ENCODE results near the gene TRIM46.
"Not testable (repeated sequence)": the region's sequence is repeated elsewhere in the genome, so short reads cannot be mapped to it uniquely, and the experiment has no call there.

The TRIM46 gene

DNA sequence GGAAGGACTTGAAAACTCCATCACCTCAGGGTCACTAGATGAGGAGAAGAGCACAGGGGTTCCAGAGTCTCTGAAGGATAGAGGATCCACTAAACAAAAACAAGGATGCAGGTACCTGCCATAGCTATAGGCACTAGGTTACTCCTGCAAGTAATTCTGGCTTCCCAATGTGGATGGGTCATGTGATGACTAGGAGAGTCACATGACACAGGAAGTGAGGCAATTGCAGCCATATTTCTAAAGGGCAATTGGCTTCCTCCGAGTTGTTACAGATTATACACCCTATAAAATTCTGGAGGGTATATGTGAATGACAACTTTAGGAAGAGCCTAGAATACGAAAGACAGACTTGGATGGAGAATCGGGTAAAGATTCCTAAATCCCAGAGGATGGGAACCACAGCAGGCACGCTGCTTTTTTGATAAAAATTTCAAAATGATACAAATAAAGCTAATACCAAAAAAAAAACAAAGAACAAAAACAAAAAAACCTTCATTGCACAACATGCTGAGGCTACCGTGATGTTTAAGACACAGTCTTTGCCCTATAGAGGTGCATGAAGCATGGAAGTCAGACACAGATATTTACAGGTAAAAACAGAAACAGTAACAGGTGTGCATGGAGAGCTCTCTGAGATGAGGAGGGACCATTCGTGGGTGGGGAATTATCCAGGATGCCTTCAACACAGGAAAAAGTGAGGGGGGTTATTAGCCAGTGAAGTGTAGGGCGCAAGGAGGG, 45.4 kb downstream of the TRIM46 start:
- peak overlapping the region; percentile 29 to 35 for H3K4me3 Mint-ChIP-seq
- ATAC-seq (replicated peaks) = no peak
- H3K9me3 Mint-ChIP-seq = no peaks in the 10 kb centered on the region
- H3K4me1 Mint-ChIP-seq (ENCODE audit: low read depth in 2 of 2) = peaks cover 15 to 20% of the 10 kb centered on the region in 2 donors
- peak overlapping the region; percentile 69 to 82 for H3K27ac Mint-ChIP-seq
- H3K27me3 Mint-ChIP-seq = no peaks in the 10 kb centered on the region
- no peaks in the 10 kb centered on the region for H3K36me3 Mint-ChIP-seq (ENCODE audit: insufficient read depth)
- DNase-seq = no peak

DNA sequence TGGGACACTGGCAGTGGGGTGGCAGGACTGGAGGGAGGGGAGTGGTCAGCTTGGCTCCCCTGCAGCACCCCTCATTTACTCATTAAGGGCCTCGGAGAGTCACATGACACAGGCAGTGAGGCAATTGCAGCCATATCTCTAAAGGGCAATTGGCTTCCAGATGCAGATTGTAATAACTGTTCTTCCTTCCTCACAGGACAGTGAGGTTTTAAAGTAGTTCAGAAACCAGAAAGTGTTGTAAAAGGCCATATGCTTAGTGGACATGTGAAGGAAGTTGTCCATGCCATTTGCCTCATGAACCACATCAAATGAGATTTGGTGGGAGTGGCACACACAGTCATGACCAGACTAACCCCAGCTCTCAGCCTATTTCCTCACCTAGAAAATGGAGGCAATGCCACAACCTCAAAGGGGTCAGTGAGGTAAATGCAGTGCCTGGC, 46.0 kb downstream of the TRIM46 start:
- Mint-ChIP-seq H3K36me3 (ENCODE audit: insufficient read depth) (no peaks in the 10 kb centered on the region), H3K27ac (peak overlapping the region; percentile 69 to 82)

GRCh38 chr1:155220211-155220965, 46.7 kb downstream of the TRIM46 start:
- not testable (repeated sequence) for H3K9me3 Mint-ChIP-seq; H3K36me3 Mint-ChIP-seq (ENCODE audit: insufficient read depth); DNase-seq; H3K4me3 Mint-ChIP-seq; H3K27me3 Mint-ChIP-seq
- peak; percentile 12 for ATAC-seq (replicated peaks)
- Mint-ChIP-seq H3K4me1 (ENCODE audit: low read depth in 2 of 2) (peaks cover 15% of the 10 kb centered on the region in 2 donors), H3K27ac (peak overlapping the region; percentile 69 to 82)

More for the DNA sequence above, 46.0 kb downstream of the TRIM46 start:
- peak overlapping the region; percentile 29 to 35 for H3K4me3 Mint-ChIP-seq
- no peaks in the 10 kb centered on the region for H3K27me3 Mint-ChIP-seq
- ATAC-seq (replicated peaks) (peak; percentile 85), DNase-seq (no peak)
- H3K4me1 Mint-ChIP-seq (ENCODE audit: low read depth in 2 of 2) = peaks cover 15 to 20% of the 10 kb centered on the region in 2 donors
- H3K9me3 Mint-ChIP-seq = no peaks in the 10 kb centered on the region

- Mint-ChIP-seq H3K36me3 (ENCODE audit: insufficient read depth) (peaks cover 12% of the 10 kb centered on the region), H3K27me3 (no peaks in the 10 kb centered on the region), H3K4me3 (no peak overlapping the region), H3K4me1 (ENCODE audit: low read depth in 2 of 2) (peaks cover 27 to 30% of the 10 kb centered on the region in 2 donors), H3K9me3 (no peaks in the 10 kb centered on the region), H3K27ac (no peak overlapping the region)
- no peak for DNase-seq
- ATAC-seq (replicated peaks) = no peak
These were observed 49.4 kb downstream of the TRIM46 start for GRCh38 chr1:155223047-155223446.

DNA sequence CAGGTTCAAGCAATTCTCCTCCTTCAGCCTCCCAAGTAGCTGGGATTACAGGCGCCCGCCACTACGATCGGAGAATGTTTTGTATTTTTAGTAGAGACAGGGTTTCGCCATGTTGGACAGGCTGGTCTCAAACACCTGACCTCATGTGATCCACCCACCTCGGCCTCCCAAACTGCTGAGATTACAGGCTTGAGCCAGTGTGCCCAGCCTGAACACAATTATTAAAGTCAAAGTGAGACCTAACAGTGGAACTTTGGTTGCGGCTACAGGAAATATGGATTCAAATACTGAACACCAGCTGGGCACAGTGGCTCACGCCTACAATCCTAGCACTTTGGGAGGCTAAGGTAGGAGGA, 51.7 kb downstream of the TRIM46 start:
- H3K36me3 Mint-ChIP-seq (ENCODE audit: insufficient read depth) = peaks cover 12% of the 10 kb centered on the region
- not testable (repeated sequence) for DNase-seq

DNA sequence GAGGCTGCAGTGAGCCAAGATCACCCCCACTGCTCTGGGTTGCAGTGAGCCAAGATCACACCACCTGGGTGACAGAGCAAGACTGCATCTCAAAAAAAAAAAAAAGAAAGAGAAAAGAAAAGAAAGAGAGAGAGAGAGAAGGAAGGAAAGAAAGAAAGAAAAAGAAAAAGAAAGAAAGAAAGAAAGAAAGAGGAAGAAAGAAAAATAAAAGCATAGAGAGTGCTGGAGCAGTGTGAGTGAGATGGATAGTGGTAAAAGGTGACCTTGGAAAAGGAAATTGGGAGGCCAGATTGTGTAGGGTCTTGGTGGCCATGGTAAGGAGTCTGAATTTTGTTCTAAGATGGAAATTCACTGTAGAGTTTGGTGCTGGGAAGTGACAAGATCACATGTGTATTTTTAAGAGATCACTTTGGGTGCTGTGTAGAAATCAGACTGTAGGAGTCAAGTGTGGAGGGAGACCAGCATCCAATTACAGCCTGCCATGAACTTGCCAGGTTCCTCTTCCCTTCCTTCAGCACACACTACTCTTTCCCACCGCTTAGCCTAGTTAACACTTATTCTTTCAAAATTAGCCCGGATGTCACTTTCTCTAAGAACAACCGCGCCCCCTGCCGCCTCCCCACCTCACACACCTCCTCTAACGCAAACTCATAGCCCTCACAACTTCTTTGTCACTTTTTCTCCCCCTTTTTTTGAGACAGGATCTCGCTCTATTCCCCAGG, 52.7 kb downstream of the TRIM46 start:
- DNase-seq (peak; percentile 73 to 80 (median 76)), ATAC-seq (replicated peaks) (peak; percentile 53)
- Mint-ChIP-seq H3K27me3 (no peaks in the 10 kb centered on the region), H3K9me3 (no peaks in the 10 kb centered on the region), H3K4me1 (ENCODE audit: low read depth in 2 of 2) (peaks cover 12 to 15% of the 10 kb centered on the region in 2 donors), H3K27ac (peak overlapping the region; percentile 91 to 93), H3K4me3 (peak overlapping the region; percentile 88 to 92), H3K36me3 (ENCODE audit: insufficient read depth) (peaks cover 12% of the 10 kb centered on the region)

More for the DNA sequence above, 51.7 kb downstream of the TRIM46 start:
- H3K9me3 Mint-ChIP-seq; ATAC-seq (replicated peaks); H3K4me3 Mint-ChIP-seq; H3K27me3 Mint-ChIP-seq: not testable (repeated sequence)
- Mint-ChIP-seq H3K27ac (peak overlapping the region in 1 of 2 donors; percentile 93), H3K4me1 (ENCODE audit: low read depth in 2 of 2) (peaks cover 12 to 15% of the 10 kb centered on the region in 2 donors)

GRCh38 chr1:155226910-155227260, 53.2 kb downstream of the TRIM46 start:
- Mint-ChIP-seq H3K4me1 (ENCODE audit: low read depth in 2 of 2) (peaks cover 12 to 15% of the 10 kb centered on the region in 2 donors), H3K27me3 (no peaks in the 10 kb centered on the region), H3K4me3 (peak overlapping the region; percentile 88 to 92), H3K36me3 (ENCODE audit: insufficient read depth) (peaks cover 12% of the 10 kb centered on the region), H3K27ac (peak overlapping the region; percentile 91 to 93), H3K9me3 (no peaks in the 10 kb centered on the region)
- peak; percentile 7 for ATAC-seq (replicated peaks)
- DNase-seq = no peak

- no peaks in the 10 kb centered on the region for H3K27me3 Mint-ChIP-seq
- peak; percentile 93 to 98 (median 97) for DNase-seq
These were observed 53.8 kb downstream of the TRIM46 start for GRCh38 chr1:155227261-155228095.

GRCh38 chr1:155228096-155228427, 54.4 kb downstream of the TRIM46 start:
- ATAC-seq (replicated peaks) = no peak
- Mint-ChIP-seq H3K9me3 (no peaks in the 10 kb centered on the region), H3K36me3 (ENCODE audit: insufficient read depth) (peaks cover 12% of the 10 kb centered on the region), H3K27me3 (no peaks in the 10 kb centered on the region), H3K27ac (peak overlapping the region; percentile 91 to 93), H3K4me3 (peak overlapping the region; percentile 88 to 92), H3K4me1 (ENCODE audit: low read depth in 2 of 2) (peaks cover 12 to 15% of the 10 kb centered on the region in 2 donors)
- DNase-seq = no peak

More at GRCh38 chr1:155227261-155228095, 53.8 kb downstream of the TRIM46 start:
- Mint-ChIP-seq H3K9me3 (no peaks in the 10 kb centered on the region), H3K27ac (peak overlapping the region; percentile 91 to 93), H3K4me1 (ENCODE audit: low read depth in 2 of 2) (peaks cover 12 to 15% of the 10 kb centered on the region in 2 donors), H3K36me3 (ENCODE audit: insufficient read depth) (peaks cover 12% of the 10 kb centered on the region), H3K4me3 (peak overlapping the region; percentile 88 to 92)
- peak; percentile 90 for ATAC-seq (replicated peaks)

- H3K4me3 Mint-ChIP-seq; H3K27me3 Mint-ChIP-seq; H3K9me3 Mint-ChIP-seq; DNase-seq; H3K27ac Mint-ChIP-seq; ATAC-seq (replicated peaks): not testable (repeated sequence)
- Mint-ChIP-seq H3K36me3 (ENCODE audit: insufficient read depth) (peaks cover 21% of the 10 kb centered on the region), H3K4me1 (ENCODE audit: low read depth in 2 of 2) (peaks cover 13 to 20% of the 10 kb centered on the region in 2 donors)
These were observed 57.7 kb downstream of the TRIM46 start for GRCh38 chr1:155231302-155231701.

- H3K9me3 Mint-ChIP-seq; ATAC-seq (replicated peaks); H3K27ac Mint-ChIP-seq; H3K27me3 Mint-ChIP-seq; DNase-seq; H3K4me3 Mint-ChIP-seq: not testable (repeated sequence)
- peaks cover 4 to 12% of the 10 kb centered on the region in 2 donors for H3K4me1 Mint-ChIP-seq (ENCODE audit: low read depth in 2 of 2)
- H3K36me3 Mint-ChIP-seq (ENCODE audit: insufficient read depth) = peaks cover 15% of the 10 kb centered on the region
These were observed 58.6 kb downstream of the TRIM46 start for GRCh38 chr1:155232001-155232978.

DNA sequence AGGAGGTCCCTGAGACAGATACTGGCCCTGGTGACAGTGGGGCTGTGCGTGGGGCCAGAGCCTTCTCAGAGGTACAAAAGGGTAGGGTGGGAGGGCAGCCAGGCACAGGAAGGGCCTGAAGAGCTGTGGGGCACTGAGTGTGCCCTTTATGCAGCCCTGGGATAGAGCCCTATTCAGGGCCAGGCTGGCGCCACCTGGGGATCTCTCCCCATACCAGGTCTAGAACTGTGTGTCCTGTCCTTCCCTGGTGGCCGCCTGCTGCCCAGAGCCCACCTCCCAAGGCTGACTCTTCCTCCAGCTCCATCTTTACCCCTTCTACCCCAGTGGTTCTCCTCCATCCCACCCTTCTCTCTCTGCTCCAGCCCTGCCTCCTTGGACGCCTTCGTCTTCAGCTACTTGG, 59.9 kb downstream of the TRIM46 start:
- not testable (repeated sequence) for H3K9me3 Mint-ChIP-seq; DNase-seq; H3K27me3 Mint-ChIP-seq; ATAC-seq (replicated peaks); H3K27ac Mint-ChIP-seq; H3K4me3 Mint-ChIP-seq; H3K4me1 Mint-ChIP-seq (ENCODE audit: low read depth in 2 of 2)
- peaks cover 17% of the 10 kb centered on the region for H3K36me3 Mint-ChIP-seq (ENCODE audit: insufficient read depth)
